GM21576 (cell line): ENCODE measurements around the gene NKD1.
"Not testable (repeated sequence)": the region's sequence is repeated elsewhere in the genome, so short reads cannot be mapped to it uniquely, and the experiment has no call there.

Source experiments
- ATAC-seq: cut with Tn5 transposase; IDR thresholded peaks from one replicate; pipeline ENCODE4 v1.9.1; 2021; ENCODE audit warnings: mild to moderate bottlenecking, moderate library complexity; ENCODE audit not compliant: unreplicated experiment

NKD1 gene

GRCh38 chr16:50576403-50577113 is 28.4 kb downstream of the NKD1 start:
- ATAC-seq = no peak

DNA sequence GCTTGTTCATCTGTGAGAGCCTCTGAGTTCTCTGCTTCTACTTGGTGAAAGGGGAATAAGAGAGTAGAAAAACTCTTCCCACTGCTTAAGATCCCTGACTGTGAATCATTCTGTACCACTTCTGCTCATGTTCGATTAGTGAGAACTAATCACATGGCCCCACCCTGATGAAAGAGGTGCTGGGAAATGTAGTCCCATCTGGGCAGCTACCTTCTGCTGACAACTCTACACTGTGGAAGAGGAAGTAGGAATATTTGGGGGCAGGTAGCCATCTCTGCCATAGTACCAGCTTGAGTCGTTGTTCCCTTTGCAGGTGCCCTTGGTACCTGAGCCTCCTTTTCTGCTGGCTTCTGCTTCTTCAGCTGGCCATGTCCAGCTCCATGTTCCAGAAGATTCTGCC is 29.9 kb downstream of the NKD1 start:
- no peak for ATAC-seq

- ATAC-seq = not testable (repeated sequence)
Observed at GRCh38 chr16:50579373-50579772, 31.2 kb downstream of the NKD1 start.

GRCh38 chr16:50580180-50580798 is 32.1 kb downstream of the NKD1 start:
- no peak for ATAC-seq

GRCh38 chr16:50581845-50582244 is 33.6 kb downstream of the NKD1 start:
- ATAC-seq = no peak

DNA sequence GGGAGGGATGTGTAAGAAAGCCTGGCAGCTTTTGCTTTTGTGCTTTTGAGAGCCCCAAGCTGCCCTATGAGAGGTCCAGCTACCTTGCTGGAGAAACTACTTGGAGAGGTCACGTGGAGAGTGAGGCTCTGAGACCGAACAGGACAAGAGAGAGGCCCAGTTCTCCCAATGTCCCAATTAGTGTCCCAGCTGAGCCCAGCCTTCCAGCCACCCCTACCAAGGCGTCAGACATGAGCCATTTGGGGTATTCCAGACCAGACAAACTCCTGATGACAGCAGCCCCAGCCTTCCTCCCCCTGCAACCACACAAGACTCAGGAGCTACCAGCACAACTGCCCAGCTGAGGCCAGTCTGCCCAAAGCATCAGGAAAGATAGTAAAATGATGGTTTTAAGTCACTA is 35.0 kb downstream of the NKD1 start:
- no peak for ATAC-seq

DNA sequence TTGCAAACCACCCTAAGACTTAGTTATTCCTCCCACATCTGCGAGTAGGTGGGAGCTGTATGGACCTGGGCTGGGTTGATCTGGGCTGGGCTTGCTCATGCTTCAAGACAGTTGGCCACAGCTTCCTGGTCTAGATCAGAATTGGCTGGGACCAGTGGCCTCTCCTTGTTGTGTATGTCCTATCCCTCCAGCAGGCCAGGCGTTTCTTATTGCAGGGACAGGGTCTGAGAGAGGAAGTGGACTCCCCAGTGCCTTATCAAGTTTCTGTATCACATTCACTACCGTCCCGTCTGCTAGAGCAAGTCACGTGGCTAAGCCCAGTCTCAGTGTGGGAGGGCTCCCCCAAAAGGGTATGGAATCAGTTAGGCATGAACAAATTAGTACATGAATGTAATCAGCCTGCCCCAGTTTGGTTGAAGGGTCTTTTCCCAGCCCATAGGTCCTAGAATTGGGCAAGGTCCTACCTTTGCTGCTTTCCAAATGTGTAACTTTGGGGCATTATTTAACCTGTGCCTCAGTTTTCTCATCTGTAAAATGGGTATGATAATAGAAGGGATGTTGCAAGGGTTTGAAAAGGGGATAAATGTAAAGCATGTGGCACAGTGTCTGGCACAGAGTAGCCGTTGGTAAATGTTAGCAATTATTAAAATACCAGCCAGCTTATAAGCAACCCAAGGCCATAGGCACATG is 36.0 kb downstream of the NKD1 start:
- ATAC-seq = peak; percentile 65

DNA sequence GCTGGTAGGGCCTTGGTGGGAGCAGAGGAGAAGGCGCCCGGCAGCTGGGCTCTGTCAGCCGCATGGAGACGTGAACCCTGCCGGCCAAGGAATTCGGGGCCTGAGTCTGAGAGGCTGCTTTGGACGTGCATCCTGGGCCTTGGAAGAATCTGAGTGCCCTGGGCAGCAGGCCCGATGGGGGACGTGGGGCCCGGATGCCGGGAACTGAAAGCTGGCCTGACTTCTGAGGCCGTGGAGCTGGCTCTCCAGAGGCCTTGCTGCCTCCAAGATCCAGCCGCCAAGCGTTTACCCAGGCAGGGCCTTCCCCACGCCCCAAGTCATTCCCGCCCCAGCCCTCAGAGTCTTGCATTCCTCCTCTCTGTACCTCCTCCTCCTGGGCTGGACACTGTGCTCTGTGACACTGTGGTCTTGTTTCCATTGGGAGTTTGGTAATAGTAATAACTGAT is 37.2 kb downstream of the NKD1 start:
- no peak for ATAC-seq

DNA sequence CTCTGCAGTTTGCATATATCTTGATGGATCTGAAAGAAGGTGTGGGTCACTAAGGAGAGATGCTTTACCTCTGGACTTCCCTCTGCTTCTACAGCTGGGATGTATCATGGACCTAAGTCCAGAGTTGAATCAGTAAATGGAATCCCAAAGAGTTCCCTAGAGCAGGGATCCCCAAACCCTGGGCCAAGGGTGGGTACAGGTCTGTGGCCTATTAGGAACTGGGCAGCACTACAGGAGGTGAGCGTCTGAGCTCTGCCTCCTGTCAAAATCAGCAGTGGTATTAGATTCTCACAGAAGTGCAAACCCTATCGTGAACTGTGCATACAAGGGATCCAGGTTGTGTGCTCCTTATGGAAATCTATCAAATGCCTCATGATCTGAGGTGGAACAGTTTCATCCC is 39.3 kb downstream of the NKD1 start:
- ATAC-seq = no peak

- ATAC-seq = no peak
Observed at GRCh38 chr16:50588276-50588675, 40.1 kb downstream of the NKD1 start.

GRCh38 chr16:50591209-50591608 is 43.0 kb downstream of the NKD1 start:
- no peak for ATAC-seq

DNA sequence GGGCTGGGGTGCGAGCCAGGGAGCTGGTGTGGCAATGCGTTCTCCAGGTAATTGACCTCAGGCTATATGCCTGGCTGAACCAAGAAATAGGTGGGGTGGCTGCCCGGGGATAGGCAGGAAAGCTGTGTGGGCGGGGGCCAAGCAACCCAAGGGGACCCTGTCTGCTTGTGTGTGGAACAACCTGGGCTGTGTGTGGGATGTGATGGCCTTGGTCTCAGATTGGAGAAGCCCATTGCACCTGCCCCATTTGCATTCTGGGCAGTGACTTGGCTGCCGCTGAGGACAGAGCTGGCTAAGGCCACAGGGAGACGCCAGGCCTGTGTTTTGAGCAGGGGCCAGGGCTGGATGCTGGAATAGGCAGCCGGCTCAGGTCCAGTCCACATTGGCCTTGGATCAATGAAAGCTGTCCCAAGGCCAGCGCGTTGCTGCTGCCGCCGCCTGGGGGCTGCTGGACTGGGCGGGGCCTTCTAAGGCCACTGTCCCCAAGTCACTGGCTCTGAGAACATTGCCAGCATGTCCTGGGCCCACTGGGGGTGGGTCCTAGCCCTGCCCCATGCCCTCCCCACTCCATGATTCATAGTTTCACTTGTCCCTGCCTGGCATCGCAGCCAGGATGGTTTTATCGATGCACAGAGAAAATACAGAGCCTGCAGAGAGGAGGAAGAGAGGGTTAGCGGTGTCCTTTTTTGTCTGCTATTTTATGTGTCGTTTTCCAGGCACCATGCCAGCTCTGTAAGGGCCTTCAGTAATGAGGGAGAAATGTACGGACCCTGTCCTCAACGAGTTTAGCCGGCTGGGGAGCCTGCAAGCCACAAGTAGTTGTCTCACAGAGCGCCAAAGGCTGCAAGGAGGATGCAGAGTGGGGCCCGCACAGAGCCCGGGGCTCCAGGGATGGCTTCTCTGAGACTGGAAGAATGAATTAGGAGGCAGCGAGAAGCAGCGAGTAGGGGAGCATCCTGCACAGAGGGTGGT is 43.9 kb downstream of the NKD1 start:
- no peak for ATAC-seq

GRCh38 chr16:50592996-50593395 is 44.8 kb downstream of the NKD1 start:
- ATAC-seq = no peak

GRCh38 chr16:50593410-50594150 is 45.4 kb downstream of the NKD1 start:
- no peak for ATAC-seq

DNA sequence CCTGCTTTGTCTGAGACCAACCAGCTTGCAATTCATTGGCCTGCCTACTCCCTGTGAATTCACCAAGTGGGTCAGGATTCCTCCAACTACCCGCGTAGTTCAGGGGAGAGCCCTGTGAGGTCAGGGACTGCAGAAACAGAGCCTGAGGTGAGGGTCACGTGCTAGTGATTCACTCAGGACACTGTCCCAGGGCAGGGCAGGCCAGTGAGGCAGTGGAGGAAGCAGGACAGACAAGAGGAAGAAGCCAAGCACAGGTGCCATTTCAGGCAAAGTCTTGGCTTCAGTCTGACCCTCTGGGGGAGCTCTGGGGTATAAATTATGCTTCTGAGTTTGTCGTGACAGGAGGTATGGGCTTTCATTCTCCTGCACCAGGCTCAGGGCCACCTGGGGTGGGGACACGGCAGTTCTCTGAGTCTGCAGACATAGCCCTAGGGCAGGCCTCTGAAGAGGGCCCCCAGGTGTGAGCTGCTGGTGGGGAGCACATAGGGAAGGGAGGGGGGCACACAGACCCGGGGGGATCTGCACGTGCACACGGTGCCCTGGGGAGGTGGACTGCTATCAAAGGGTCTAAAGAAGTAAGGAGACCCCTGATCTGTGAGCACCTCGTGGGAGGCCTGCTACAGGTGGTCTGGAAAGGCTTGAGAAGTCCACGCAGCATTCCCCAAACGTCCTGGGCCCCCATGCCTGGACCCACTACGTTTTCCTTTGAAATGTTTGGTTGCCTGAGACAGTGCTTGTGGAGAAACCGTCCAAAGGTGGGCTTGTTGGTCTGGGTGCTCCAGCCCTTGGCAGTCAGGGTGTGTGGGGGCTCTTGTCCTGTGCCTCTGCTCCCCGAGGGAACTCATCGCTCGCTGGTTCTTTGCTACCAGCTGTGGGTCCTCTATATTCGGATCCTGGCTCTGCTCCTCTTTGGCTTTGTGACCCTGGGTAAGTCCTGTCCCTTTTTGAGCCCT is 46.4 kb downstream of the NKD1 start:
- no peak for ATAC-seq

- no peak for ATAC-seq
Observed at GRCh38 chr16:50595859-50596258, 47.7 kb downstream of the NKD1 start.

DNA sequence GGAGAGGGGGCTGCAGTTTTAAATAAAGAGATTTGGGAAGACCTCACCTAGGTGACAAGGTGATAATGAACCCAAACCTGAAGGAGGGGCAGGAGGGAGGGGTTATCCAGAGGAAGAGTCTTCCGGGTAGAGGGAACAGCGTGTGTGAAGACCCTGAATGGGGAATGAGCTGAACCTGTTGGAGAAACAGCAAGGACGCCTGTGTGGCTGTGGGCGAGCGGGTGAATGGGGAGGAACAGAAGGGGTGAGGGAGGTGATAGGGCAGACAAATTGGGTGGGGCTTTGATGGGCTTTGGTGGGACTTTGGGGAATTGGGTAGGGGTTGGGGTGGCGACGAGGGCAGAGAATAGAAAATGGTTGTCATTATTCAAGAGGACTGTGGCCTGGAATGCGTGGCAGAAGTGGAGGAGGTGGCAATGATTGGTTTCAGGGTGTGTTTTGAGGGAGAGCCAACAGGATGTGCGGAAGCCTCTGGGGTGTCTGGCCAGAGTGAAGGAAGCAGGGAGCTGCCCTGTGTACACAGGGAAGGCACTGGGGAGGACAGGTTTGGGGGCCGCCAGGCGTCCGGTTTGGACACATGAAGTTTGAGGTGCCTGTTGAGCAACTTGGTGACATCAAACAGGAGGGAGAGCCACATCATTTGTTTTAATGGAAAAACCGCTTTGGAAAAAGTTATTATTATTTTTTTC is 48.7 kb downstream of the NKD1 start:
- no peak for ATAC-seq

DNA sequence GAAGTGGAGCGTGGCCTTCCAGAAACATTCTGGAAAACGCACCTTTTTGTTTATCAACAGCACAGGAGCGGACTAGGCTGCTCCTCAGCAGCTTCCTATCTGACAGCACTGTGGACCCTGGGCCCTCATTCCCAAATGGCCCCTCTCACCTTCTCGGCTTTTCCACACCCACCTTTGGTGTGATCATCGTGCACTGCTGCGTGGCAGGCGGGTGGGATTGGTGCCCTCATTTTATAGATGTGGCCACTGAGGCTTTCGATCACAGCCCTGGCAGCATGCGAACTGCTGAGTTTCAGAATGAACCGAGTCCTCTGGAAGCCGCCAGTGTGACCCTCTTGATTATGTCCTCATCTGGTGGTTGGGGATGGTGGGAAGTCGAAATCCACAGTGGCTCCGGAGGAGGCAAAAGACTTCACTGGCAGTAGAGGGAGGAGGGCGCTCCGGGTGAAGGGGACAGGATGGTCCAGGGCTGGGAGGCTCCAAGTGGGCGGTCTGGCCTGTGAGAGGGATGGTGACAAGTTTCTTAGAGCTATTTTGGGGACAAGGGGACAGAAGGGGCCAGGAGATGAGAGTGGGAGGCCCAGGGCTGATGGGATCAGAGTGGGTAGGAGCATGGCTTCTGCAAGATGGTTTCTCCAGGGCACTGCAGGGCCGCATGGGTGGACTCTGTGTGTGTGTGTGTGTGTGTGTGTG is 49.5 kb downstream of the NKD1 start:
- no peak for ATAC-seq
